Measurements from ENCODE around the gene AMDHD2.

The AMDHD2 gene

DNA sequence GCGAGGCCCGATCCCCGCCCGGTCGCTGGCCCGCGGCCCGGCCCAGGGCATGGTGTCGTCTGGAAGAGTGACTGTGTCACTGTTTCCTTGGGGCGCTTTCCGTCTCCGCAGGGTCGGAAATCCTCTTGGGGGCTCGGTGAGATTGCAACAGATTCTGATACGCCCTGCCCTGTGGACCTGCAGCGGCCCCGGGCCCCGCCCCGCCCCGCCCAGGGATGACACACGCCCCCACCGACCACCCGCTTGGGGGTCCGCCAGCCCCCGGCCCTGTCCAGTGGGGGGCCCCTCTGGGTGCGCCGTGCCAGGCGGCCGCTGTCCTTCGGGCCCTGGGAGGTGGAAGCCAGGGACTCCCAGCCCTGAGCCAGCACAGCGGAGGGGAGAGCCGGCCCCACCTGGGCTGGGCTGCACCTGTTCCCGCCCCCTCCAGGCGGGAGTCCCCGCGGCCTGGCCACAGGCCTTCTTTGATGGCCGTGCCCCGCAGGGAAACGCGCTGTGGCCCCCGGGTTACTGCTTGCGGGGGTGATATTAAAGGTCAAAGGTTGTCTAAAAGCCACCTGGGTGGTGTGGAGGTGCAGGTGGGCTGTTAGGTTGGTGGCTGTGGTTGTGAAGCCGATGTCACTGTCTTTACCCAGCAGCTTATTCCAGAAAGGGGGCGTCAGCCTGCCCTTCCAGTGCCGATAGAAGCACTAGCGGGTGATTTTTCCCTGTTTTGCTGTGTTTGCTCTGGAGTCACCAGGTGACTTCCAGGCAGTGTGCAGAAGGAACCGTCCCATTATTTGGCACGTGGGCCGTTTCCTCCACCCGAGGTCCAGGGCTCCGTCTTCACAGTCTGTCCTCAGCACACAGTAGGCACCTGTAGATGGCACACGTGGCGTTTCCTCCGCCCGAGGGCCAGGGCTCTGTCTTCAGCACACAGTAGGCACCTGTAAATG lies 44.5 kb upstream of the AMDHD2 start:
- peak overlapping the region; percentile 82 for H3K4me3 ChIP-seq (ENCODE audit: low read length)
- H3K79me2 ChIP-seq (ENCODE audit: control insufficient read depth, low read length), result peaks cover 78% of the 10 kb centered on the region
- peaks cover 11% of the 10 kb centered on the region for H3K36me3 ChIP-seq (ENCODE audit: control insufficient read depth, low read length)
- H3K9me3 ChIP-seq (ENCODE audit: control insufficient read depth, insufficient read depth, low read length), result no peaks in the 10 kb centered on the region
- no peak overlapping the region for H3K27ac ChIP-seq (ENCODE audit: low read depth, low read length)
- no peaks in the 10 kb centered on the region for H3K9me2 ChIP-seq (replicated peaks; ENCODE audit: control insufficient read depth, low read length)
- TF ChIP-seq, protein P1, sequence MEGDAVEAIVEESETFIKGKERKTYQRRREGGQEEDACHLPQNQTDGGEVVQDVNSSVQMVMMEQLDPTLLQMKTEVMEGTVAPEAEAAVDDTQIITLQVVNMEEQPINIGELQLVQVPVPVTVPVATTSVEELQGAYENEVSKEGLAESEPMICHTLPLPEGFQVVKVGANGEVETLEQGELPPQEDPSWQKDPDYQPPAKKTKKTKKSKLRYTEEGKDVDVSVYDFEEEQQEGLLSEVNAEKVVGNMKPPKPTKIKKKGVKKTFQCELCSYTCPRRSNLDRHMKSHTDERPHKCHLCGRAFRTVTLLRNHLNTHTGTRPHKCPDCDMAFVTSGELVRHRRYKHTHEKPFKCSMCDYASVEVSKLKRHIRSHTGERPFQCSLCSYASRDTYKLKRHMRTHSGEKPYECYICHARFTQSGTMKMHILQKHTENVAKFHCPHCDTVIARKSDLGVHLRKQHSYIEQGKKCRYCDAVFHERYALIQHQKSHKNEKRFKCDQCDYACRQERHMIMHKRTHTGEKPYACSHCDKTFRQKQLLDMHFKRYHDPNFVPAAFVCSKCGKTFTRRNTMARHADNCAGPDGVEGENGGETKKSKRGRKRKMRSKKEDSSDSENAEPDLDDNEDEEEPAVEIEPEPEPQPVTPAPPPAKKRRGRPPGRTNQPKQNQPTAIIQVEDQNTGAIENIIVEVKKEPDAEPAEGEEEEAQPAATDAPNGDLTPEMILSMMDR (IDR thresholded peaks at IDR 0.05; ENCODE audit: low read depth, low read length, poor library complexity, severe bottlenecking), result peak; percentile 20
- no peak for TF ChIP-seq EZH2phosphoT487 (IDR thresholded peaks at IDR 0.05; ENCODE audit: borderline replicate concordance, low read length)
- H3K27me3 ChIP-seq (ENCODE audit: control insufficient read depth, low read length), result no peaks in the 10 kb centered on the region
- peaks cover 44% of the 10 kb centered on the region for H3K4me1 ChIP-seq (ENCODE audit: control insufficient read depth, low read length)
- peaks cover 21% of the 10 kb centered on the region; the same call in 1 of the 2 replicates for H4K20me1 ChIP-seq (ENCODE audit: control insufficient read depth, insufficient read depth, low read depth, low read length)
- H3F3A ChIP-seq (ENCODE audit: control insufficient read depth, insufficient read depth), result peaks cover 3% of the 10 kb centered on the region; the same call in 1 of the 2 replicates
- H3K4me2 ChIP-seq (ENCODE audit: low read length), result peak overlapping the region; percentile 88

DNA sequence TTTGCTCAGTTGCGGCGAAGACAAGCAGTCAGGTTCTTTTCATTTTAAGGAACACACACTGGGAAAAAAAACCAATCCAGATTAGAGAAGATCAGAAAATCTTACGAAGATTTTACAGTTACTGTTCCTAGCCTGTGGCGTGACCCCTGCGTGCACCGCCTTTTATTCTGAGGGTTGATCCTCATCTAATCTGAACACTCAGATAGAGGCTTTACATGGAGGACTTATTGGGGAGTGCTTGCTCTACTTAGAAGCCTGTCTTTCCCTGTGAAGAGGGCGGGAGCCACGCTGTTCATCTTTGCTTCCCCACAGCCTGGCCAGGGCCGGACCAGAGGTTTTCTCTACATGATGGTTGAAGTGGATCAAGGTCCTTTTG lies 43.8 kb upstream of the AMDHD2 start:
- H3K79me2 ChIP-seq (ENCODE audit: control insufficient read depth, low read length), result peaks cover 83% of the 10 kb centered on the region
- TF ChIP-seq EZH2phosphoT487 (IDR thresholded peaks at IDR 0.05; ENCODE audit: borderline replicate concordance, low read length), result no peak
- TF ChIP-seq, protein P1 (IDR thresholded peaks at IDR 0.05; ENCODE audit: low read depth, low read length, poor library complexity, severe bottlenecking), result no peak
- H3K9me3 ChIP-seq (ENCODE audit: control insufficient read depth, insufficient read depth, low read length), result no peaks in the 10 kb centered on the region
- peaks cover 14% of the 10 kb centered on the region for H3K36me3 ChIP-seq (ENCODE audit: control insufficient read depth, low read length)
- H4K20me1 ChIP-seq (ENCODE audit: control insufficient read depth, insufficient read depth, low read depth, low read length), result peaks cover 21% of the 10 kb centered on the region; the same call in 1 of the 2 replicates
- H3K4me1 ChIP-seq (ENCODE audit: control insufficient read depth, low read length), result peaks cover 38% of the 10 kb centered on the region
- no peaks in the 10 kb centered on the region for H3F3A ChIP-seq (ENCODE audit: control insufficient read depth, insufficient read depth)
- H3K27me3 ChIP-seq (ENCODE audit: control insufficient read depth, low read length), result no peaks in the 10 kb centered on the region
- H3K4me2 ChIP-seq (ENCODE audit: low read length), result peak overlapping the region; percentile 88
- H3K9me2 ChIP-seq (replicated peaks; ENCODE audit: control insufficient read depth, low read length), result no peaks in the 10 kb centered on the region
- peak overlapping the region; percentile 82 for H3K4me3 ChIP-seq (ENCODE audit: low read length)
- H3K27ac ChIP-seq (ENCODE audit: low read depth, low read length), result no peak overlapping the region

DNA sequence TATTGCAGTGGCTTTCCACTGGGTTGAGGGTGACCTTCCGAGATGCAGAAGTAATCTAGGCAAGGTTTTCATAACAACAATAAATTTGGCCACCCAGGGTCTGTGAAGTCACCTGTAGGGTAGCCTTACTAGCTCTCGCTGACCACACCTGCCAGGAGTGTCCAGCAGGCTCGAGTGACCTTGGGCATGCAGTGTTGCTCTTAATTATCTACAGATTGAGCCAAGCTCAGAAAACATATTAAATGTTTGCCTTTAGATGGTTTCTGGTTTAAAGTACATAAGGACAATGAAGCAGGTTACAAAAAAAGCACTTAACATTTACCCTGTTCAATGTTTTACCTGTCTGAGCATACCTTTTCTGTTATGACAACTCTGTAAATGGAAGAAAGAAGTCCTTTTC lies 43.4 kb upstream of the AMDHD2 start:
- Histone ChIP-seq H3K4me2 (ENCODE audit: low read length) (peak overlapping the region; percentile 88), H3K36me3 (ENCODE audit: control insufficient read depth, low read length) (peaks cover 14% of the 10 kb centered on the region), H3K27ac (ENCODE audit: low read depth, low read length) (no peak overlapping the region), H3F3A (ENCODE audit: control insufficient read depth, insufficient read depth) (no peaks in the 10 kb centered on the region), H3K4me1 (ENCODE audit: control insufficient read depth, low read length) (peaks cover 34% of the 10 kb centered on the region), H3K9me3 (ENCODE audit: control insufficient read depth, insufficient read depth, low read length) (no peaks in the 10 kb centered on the region), H4K20me1 (ENCODE audit: control insufficient read depth, insufficient read depth, low read depth, low read length) (peaks cover 21% of the 10 kb centered on the region; the same call in 1 of the 2 replicates), H3K4me3 (ENCODE audit: low read length) (no peak overlapping the region), H3K27me3 (ENCODE audit: control insufficient read depth, low read length) (no peaks in the 10 kb centered on the region), H3K79me2 (ENCODE audit: control insufficient read depth, low read length) (peaks cover 87% of the 10 kb centered on the region), H3K9me2 (replicated peaks; ENCODE audit: control insufficient read depth, low read length) (no peaks in the 10 kb centered on the region)
- TF ChIP-seq, protein P1 (IDR thresholded peaks at IDR 0.05; ENCODE audit: low read depth, low read length, poor library complexity, severe bottlenecking), result no peak
- no peak for TF ChIP-seq EZH2phosphoT487 (IDR thresholded peaks at IDR 0.05; ENCODE audit: borderline replicate concordance, low read length)

All from DOHH2 (cell line).